H9 (cell line): ENCODE results near the gene MAP2. TPM values are rescaled to one million over a fixed set of nuclear protein-coding genes. Genes with fewer than 3 reads are reported as not detected.

Experiments
- DNase-seq: peaks from one replicate; pipeline ENCODE4 v3.0.0-alpha.2; 2017
- H2AFZ ChIP-seq: one replicate; pipeline ENCODE4 v1.6.1; 2013; ENCODE audit warnings: mild to moderate bottlenecking, low read length, control low read depth, moderate library complexity
- H2AK5ac ChIP-seq: 2 replicates; pipeline ENCODE4 v1.6.1; 2013; ENCODE audit warnings: low read length, control low read depth, mixed read lengths; ENCODE audit not compliant: insufficient read length
- H2BK120ac ChIP-seq: one replicate; pipeline ENCODE4 v1.6.1; 2013; ENCODE audit warnings: low read depth, mild to moderate bottlenecking, low read length, control low read depth, inconsistent platforms; ENCODE audit not compliant: poor library complexity, severe bottlenecking
- H2BK12ac ChIP-seq: 2 replicates; pipeline ENCODE4 v1.6.1; 2013; ENCODE audit warnings: low read length, control low read depth, mixed read lengths, low read depth; ENCODE audit not compliant: insufficient read length
- H2BK15ac ChIP-seq: 2 replicates; pipeline ENCODE4 v1.6.1; 2013; ENCODE audit warnings: low read depth, low read length, control low read depth
- H2BK20ac ChIP-seq: one replicate; pipeline ENCODE4 v1.6.1; 2013; ENCODE audit warnings: low read depth, mild to moderate bottlenecking, low read length, control low read depth, inconsistent platforms; ENCODE audit not compliant: poor library complexity, severe bottlenecking
- H2BK5ac ChIP-seq: 2 replicates; pipeline ENCODE4 v1.6.1; 2013; ENCODE audit warnings: low read length, control low read depth, mixed read lengths; ENCODE audit not compliant: insufficient read length
- H3K14ac ChIP-seq: 2 replicates; pipeline ENCODE4 v1.6.1; 2013; ENCODE audit warnings: low read length, control low read depth; ENCODE audit not compliant: insufficient read depth
- H3K18ac ChIP-seq: 2 replicates; pipeline ENCODE4 v1.6.1; 2013; ENCODE audit warnings: low read depth, mild to moderate bottlenecking, mixed read lengths, low read length, control low read depth; ENCODE audit not compliant: insufficient read length
- H3K23ac ChIP-seq: 2 replicates; pipeline ENCODE4 v1.6.1; 2013; ENCODE audit warnings: low read length, control low read depth, mixed read lengths, low read depth; ENCODE audit not compliant: insufficient read length
- H3K23me2 ChIP-seq: 2 replicates; pipeline ENCODE4 v1.6.1; 2013; ENCODE audit warnings: low read depth, mild to moderate bottlenecking, mixed read lengths, low read length, control low read depth; ENCODE audit not compliant: insufficient read length, poor library complexity, severe bottlenecking
- H3K27ac ChIP-seq: 2 replicates; pipeline ENCODE4 v1.5.1; 2013; ENCODE audit warnings: low read length, control low read depth, mixed read lengths, low read depth; ENCODE audit not compliant: insufficient read length
- H3K27me3 ChIP-seq: 2 replicates; pipeline ENCODE4 v1.6.1; 2013; ENCODE audit warnings: low read length, control low read depth, inconsistent platforms; ENCODE audit not compliant: insufficient read depth
- H3K4ac ChIP-seq: 2 replicates; pipeline ENCODE4 v1.6.1; 2013; ENCODE audit warnings: low read depth, mild to moderate bottlenecking, control low read depth, inconsistent platforms, low read length, moderate library complexity
- H3K4me1 ChIP-seq: 2 replicates; pipeline ENCODE4 v1.6.1; 2013; ENCODE audit warnings: low read length, control low read depth, inconsistent platforms; ENCODE audit not compliant: insufficient read depth
- H3K4me2 ChIP-seq: 2 replicates; pipeline ENCODE4 v1.6.1; 2013; ENCODE audit warnings: low read length, control low read depth, mixed read lengths; ENCODE audit not compliant: insufficient read length, insufficient read depth
- H3K56ac ChIP-seq: 2 replicates; pipeline ENCODE4 v1.6.1; 2013; ENCODE audit warnings: low read depth, mild to moderate bottlenecking, mixed read lengths, low read length, control low read depth; ENCODE audit not compliant: insufficient read length
- H3K79me1 ChIP-seq: 2 replicates; pipeline ENCODE4 v1.6.1; 2013; ENCODE audit warnings: low read depth, mild to moderate bottlenecking, moderate library complexity, low read length, control low read depth, inconsistent platforms; ENCODE audit not compliant: insufficient read depth, poor library complexity, severe bottlenecking
- H3K79me2 ChIP-seq: 2 replicates; pipeline ENCODE4 v1.6.1; 2013; ENCODE audit warnings: low read length, control low read depth, inconsistent platforms; ENCODE audit not compliant: insufficient read depth
- H3K9ac ChIP-seq: 2 replicates; pipeline ENCODE4 v1.6.1; 2013; ENCODE audit warnings: low read length, control low read depth, mixed read lengths; ENCODE audit not compliant: insufficient read length; ENCODE audit errors: extremely low read depth
- H3K9me3 ChIP-seq: one replicate; pipeline ENCODE4 v1.6.1; 2013; ENCODE audit warnings: low read depth, low read length, inconsistent platforms; ENCODE audit not compliant: control insufficient read depth
- H3T11ph ChIP-seq: one replicate; pipeline ENCODE4 v1.6.1; 2013; ENCODE audit warnings: mild to moderate bottlenecking, low read length, control low read depth, inconsistent platforms
- H4K20me1 ChIP-seq: one replicate; pipeline ENCODE4 v1.6.1; 2013; ENCODE audit not compliant: control insufficient read depth, insufficient read length, insufficient read depth
- H4K5ac ChIP-seq: 2 replicates; pipeline ENCODE4 v1.6.1; 2013; ENCODE audit warnings: low read depth, mild to moderate bottlenecking, mixed read lengths, low read length, control low read depth; ENCODE audit not compliant: insufficient read length
- H4K8ac ChIP-seq: replicated peaks from 2 replicates; pipeline ENCODE4 v1.6.1; 2013; ENCODE audit warnings: low read length, control low read depth, mixed read lengths, low read depth; ENCODE audit not compliant: insufficient read length
- H4K91ac ChIP-seq: 2 replicates; pipeline ENCODE4 v1.6.1; 2013; ENCODE audit warnings: low read depth, mild to moderate bottlenecking, moderate library complexity, mixed read lengths, low read length, control low read depth; ENCODE audit not compliant: insufficient read length
- H3K27ac Mint-ChIP-seq, 3 experiments: 2 replicates in 2 of 3; 3 replicates in 1 of 3; pipeline ENCODE4 v1.8.0; 2020 to 2021; ENCODE audit warnings: mixed read lengths in 3 of 3, mild to moderate bottlenecking in 1 of 3, moderate library complexity in 1 of 3
- H3K27me3 Mint-ChIP-seq: 2 replicates; pipeline ENCODE4 v1.8.0; 2021; ENCODE audit warnings: low read depth, mild to moderate bottlenecking, moderate library complexity, mixed read lengths
- H3K36me3 Mint-ChIP-seq, 3 experiments: 2 replicates in 2 of 3; 3 replicates in 1 of 3; pipeline ENCODE4 v1.8.0; 2020 to 2021; ENCODE audit warnings: low read depth in 3 of 3, mixed read lengths in 3 of 3; ENCODE audit not compliant: insufficient read depth in 1 of 3
- H3K4me1 Mint-ChIP-seq, 2 experiments: 2 replicates each; pipeline ENCODE4 v1.8.0; 2020; ENCODE audit warnings: mixed read lengths in 2 of 2
- H3K4me3 Mint-ChIP-seq, 2 experiments: 2 replicates in 1 of 2; 3 replicates in 1 of 2; pipeline ENCODE4 v1.8.0; 2020 to 2021; ENCODE audit warnings: mild to moderate bottlenecking in 2 of 2, mixed read lengths in 2 of 2, moderate library complexity in 1 of 2
- H3K9me3 Mint-ChIP-seq, 2 experiments: 2 replicates in 1 of 2; 3 replicates in 1 of 2; pipeline ENCODE4 v1.8.0; 2020; ENCODE audit warnings: mild to moderate bottlenecking in 2 of 2, mixed read lengths in 2 of 2, moderate library complexity in 1 of 2
- WGBS: extraction: QIAGEN DNeasy Blood & Tissue Kit; methylation state at CpG from one replicate; pipeline ENCODE4 v1.1.7; 2013; ENCODE audit warnings: missing lambda C conversion rate, low lambda C conversion rate, mixed read lengths; ENCODE audit not compliant: insufficient read length; ENCODE audit errors: extremely low coverage; 5-methylcytosine and 5-hydroxymethylcytosine counted together
- total RNA-seq: library from RNA; stranded (reverse); gene quantifications from 2 replicates; pipeline ENCODE4 v1.2.1, GENCODE V29; 2021
- TF ChIP-seq, protein P1 (sequence below): fragments of 200-600 bp; sonication (generic); conservative IDR thresholded peaks from 3 replicates; pipeline ENCODE4 v1.8.0; 2021; ENCODE audit warnings: antibody characterized with exemption, mild to moderate bottlenecking

MAP2 gene
- total RNA-seq, 1 experiment from 2014 or later: 0.87 TPM

DNA sequence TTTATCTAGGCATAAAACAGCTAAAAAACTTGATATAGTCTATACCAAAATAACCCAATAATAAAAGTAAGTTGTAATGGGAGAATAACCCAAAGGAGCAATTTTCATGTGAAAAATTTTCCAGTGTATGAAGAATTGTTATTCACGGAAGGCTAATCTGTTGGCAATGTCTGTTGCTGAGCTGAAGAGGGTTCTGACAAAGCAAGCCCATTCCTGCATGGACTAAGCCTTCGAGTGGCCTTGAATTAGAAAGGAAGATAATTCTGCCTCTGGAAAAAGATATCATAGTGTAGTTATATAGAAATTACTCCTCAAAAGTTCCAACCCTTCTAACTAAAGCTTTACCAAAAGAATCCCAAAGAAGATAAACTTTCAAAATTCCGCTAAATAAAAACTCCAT lies 101.5 kb downstream of the MAP2 start:
- Histone ChIP-seq H2BK12ac (no peak overlapping the region), H2BK5ac (no peak overlapping the region), H3K23ac (no peak overlapping the region), H3K23me2 (no peaks in the 10 kb centered on the region), H4K8ac (no peak overlapping the region), H3K4me2 (no peak overlapping the region), H3K4ac (no peak overlapping the region), H3K4me1 (no peaks in the 10 kb centered on the region), H3K18ac (no peak overlapping the region), H3K79me2 (no peaks in the 10 kb centered on the region), H3K27me3 (peaks cover 4% of the 10 kb centered on the region), H3K79me1 (no peaks in the 10 kb centered on the region), H2AFZ (no peak overlapping the region), H2BK20ac (no peak overlapping the region), H2AK5ac (no peak overlapping the region), H3K56ac (no peak overlapping the region), H3T11ph (no peak overlapping the region), H4K91ac (no peak overlapping the region), H3K27ac (no peak overlapping the region), H3K9me3 (no peaks in the 10 kb centered on the region), H3K14ac (no peak overlapping the region), H2BK120ac (no peak overlapping the region), H2BK15ac (no peak overlapping the region), H4K20me1 (no peaks in the 10 kb centered on the region), H3K9ac (no peak overlapping the region), H4K5ac (no peak overlapping the region)
- H3K9me3 Mint-ChIP-seq: no peaks in the 10 kb centered on the region
- H3K36me3 Mint-ChIP-seq: no peaks in the 10 kb centered on the region
- TF ChIP-seq, protein P1, sequence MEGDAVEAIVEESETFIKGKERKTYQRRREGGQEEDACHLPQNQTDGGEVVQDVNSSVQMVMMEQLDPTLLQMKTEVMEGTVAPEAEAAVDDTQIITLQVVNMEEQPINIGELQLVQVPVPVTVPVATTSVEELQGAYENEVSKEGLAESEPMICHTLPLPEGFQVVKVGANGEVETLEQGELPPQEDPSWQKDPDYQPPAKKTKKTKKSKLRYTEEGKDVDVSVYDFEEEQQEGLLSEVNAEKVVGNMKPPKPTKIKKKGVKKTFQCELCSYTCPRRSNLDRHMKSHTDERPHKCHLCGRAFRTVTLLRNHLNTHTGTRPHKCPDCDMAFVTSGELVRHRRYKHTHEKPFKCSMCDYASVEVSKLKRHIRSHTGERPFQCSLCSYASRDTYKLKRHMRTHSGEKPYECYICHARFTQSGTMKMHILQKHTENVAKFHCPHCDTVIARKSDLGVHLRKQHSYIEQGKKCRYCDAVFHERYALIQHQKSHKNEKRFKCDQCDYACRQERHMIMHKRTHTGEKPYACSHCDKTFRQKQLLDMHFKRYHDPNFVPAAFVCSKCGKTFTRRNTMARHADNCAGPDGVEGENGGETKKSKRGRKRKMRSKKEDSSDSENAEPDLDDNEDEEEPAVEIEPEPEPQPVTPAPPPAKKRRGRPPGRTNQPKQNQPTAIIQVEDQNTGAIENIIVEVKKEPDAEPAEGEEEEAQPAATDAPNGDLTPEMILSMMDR: no peak
- peaks cover 89% of the 10 kb centered on the region for H3K27me3 Mint-ChIP-seq
- no peak for DNase-seq
- peaks cover 4 to 23% of the 10 kb centered on the region in 2 experiments; a peak in 3 of 4 replicates for H3K4me1 Mint-ChIP-seq
- WGBS: 100% methylated on average over 1 of the region's 3 CpGs
- no peak overlapping the region for H3K27ac Mint-ChIP-seq
- H3K4me3 Mint-ChIP-seq: no peak overlapping the region
